Endothelial cell of umbilical vein (primary cell): Measurements from ENCODE around the gene SMARCC2. TPM values are rescaled to one million over a fixed set of nuclear protein-coding genes. Genes with fewer than 3 reads are reported as not detected.

Experiments used
- BruUV-seq: library from RNA; stranded (reverse); fragments of 400-500 nt; replicated peaks from 2 replicates; lab custom pipeline; 2021; lab: Mats Ljungman, UMichigan
- CTCF ChIA-PET: fragments of 300-600, 350-600 bp; sonication (Branson Sonifier 250); formaldehyde crosslinking; loops from one replicate; lab custom pipeline; 2021; ENCODE audit warnings: antibody characterized with exemption, inconsistent platforms; lab: Charles Lee
- POLR2A ChIA-PET: fragments of 300-600, 350-600 bp; sonication (Branson Sonifier 250); formaldehyde crosslinking; loops from one replicate; lab custom pipeline; 2021; ENCODE audit warnings: antibody characterized with exemption, inconsistent platforms; lab: Charles Lee
- DNase-seq: peaks from one replicate; pipeline ENCODE4 v3.0.0-alpha.2; 2011; ENCODE audit warnings: low read depth, low spot score
- FAIRE-seq: peaks from 2 replicates; lab custom pipeline; 2011; peaks lifted over from hg19 to GRCh38; lab: Jason Lieb, UNC
- H2AFZ ChIP-seq: 2 replicates; pipeline ENCODE4 v1.6.0; 2012; ENCODE audit warnings: low read depth, low read length, control low read depth, inconsistent platforms
- H3K27ac ChIP-seq: 2 replicates; pipeline ENCODE4 v1.5.1; 2011; ENCODE audit warnings: low read depth, mild to moderate bottlenecking, control low read depth, low read length, moderate library complexity; ENCODE audit not compliant: insufficient read depth
- H3K27me3 ChIP-seq, 2 experiments: 2 replicates each; pipeline versions ENCODE4 v1.6.0 to v1.6.1; 2011; ENCODE audit warnings: low read length in 2 of 2, mixed read lengths in 1 of 2; ENCODE audit not compliant: control insufficient read depth in 2 of 2, insufficient read depth in 2 of 2
- H3K36me3 ChIP-seq, 2 experiments: 2 replicates in 1 of 2; 3 replicates in 1 of 2; pipeline ENCODE4 v1.5.1; 2011; ENCODE audit warnings: low read length in 2 of 2, mild to moderate bottlenecking in 1 of 2, moderate library complexity in 1 of 2; ENCODE audit not compliant: control insufficient read depth in 2 of 2, insufficient read depth in 2 of 2; ENCODE audit errors: extremely low read depth in 1 of 2
- H3K4me1 ChIP-seq: 3 replicates; pipeline ENCODE4 v1.5.1; 2011; ENCODE audit warnings: mild to moderate bottlenecking, low read length; ENCODE audit not compliant: control insufficient read depth, insufficient read depth; ENCODE audit errors: extremely low read depth
- H3K4me2 ChIP-seq: 2 replicates; pipeline ENCODE4 v1.6.1; 2011; ENCODE audit warnings: low read length, control low read depth, mixed read lengths; ENCODE audit not compliant: insufficient read depth
- H3K4me3 ChIP-seq, 3 experiments: fragments of 200-600 bp in 1 of 3; sonication (generic), shearing (Covaris generic) in 1 of 3; replicated peaks in 1 of 3; 2 replicates each; pipeline ENCODE4 v1.5.1; 2011 to 2016; ENCODE audit warnings: control low read depth in 3 of 3, low read length in 3 of 3, mild to moderate bottlenecking in 2 of 3, inconsistent platforms in 1 of 3, low read depth in 1 of 3, moderate library complexity in 1 of 3; ENCODE audit not compliant: insufficient read depth in 1 of 3
- H3K79me2 ChIP-seq: 2 replicates; pipeline ENCODE4 v1.6.0; 2012; ENCODE audit warnings: low read length, inconsistent platforms; ENCODE audit not compliant: control insufficient read depth, insufficient read depth
- H3K9ac ChIP-seq: replicated peaks from 2 replicates; pipeline ENCODE3; 2011; ENCODE audit warnings: low read length, control low read depth; ENCODE audit not compliant: insufficient read depth; ENCODE audit errors: extremely low read depth
- H3K9me1 ChIP-seq: replicated peaks from 3 replicates; pipeline ENCODE4 v1.6.0; 2011; ENCODE audit warnings: mild to moderate bottlenecking, low read length; ENCODE audit not compliant: control insufficient read depth, insufficient read depth; ENCODE audit errors: extremely low read depth
- H3K9me3 ChIP-seq: replicated peaks from 2 replicates; pipeline ENCODE4 v1.5.1; 2012; ENCODE audit warnings: low read length, inconsistent platforms; ENCODE audit not compliant: control insufficient read depth, insufficient read depth
- H4K20me1 ChIP-seq: replicated peaks from 2 replicates; pipeline ENCODE3; 2011; ENCODE audit warnings: mild to moderate bottlenecking, low read length; ENCODE audit not compliant: control insufficient read depth, insufficient read depth; ENCODE audit errors: extremely low read depth
- MYC ChIP-seq: IDR thresholded peaks from one replicate; pipeline ENCODE4 v1.6.1; 2011; ENCODE audit warnings: mild to moderate bottlenecking, low read depth, low read length
- POLR2A ChIP-seq: IDR thresholded peaks from 2 replicates; pipeline ENCODE4 v1.6.1; 2012; ENCODE audit warnings: low read depth, mild to moderate bottlenecking, control low read depth, low read length
- POLR2AphosphoS5 ChIP-seq: IDR thresholded peaks from 2 replicates; pipeline ENCODE4 v1.6.1; 2012; ENCODE audit warnings: low read depth, mild to moderate bottlenecking, control low read depth, low read length, moderate library complexity; ENCODE audit not compliant: insufficient read depth
- dilution Hi-C: fragments of 300-500 bp; cut with MboI; formaldehyde crosslinking; loops from one replicate; pipeline ENCODE4 v1.15.0; 2019; ENCODE audit warnings: low sequenced_read_pairs; ENCODE audit not compliant: extremely low pct_ligation_motif_present
- intact Hi-C: fragments of 100-400 bp; cut with micrococcal nuclease; formaldehyde crosslinking; loops from one replicate; pipeline ENCODE4 v1.10.0; 2022
- polyA plus RNA-seq, 4 experiments: library from polyadenylated mRNA; depleted of rRNA in 3 of 4; stranded (reverse) in 3 of 4; unstranded in 1 of 4; fragments of >200 nt; gene quantifications; 2 replicates each; pipeline versions ENCODE4 v1.2.1 to v1.2.3, GENCODE V29; 2011 to 2012; ENCODE audit warnings: missing spikeins in 1 of 4
- total RNA-seq: library from RNA; stranded (reverse); gene quantifications from 2 replicates; pipeline ENCODE4 v1.2.3, GENCODE V29; 2021

SMARCC2 gene
- total and polyA plus RNA-seq, 2 donors (not counting 3 experiments of a cell fraction or from before 2014, with no cell fraction given), result 51.9 to 121 TPM

GRCh38 chr12:56116267-56117081, 72.8 kb downstream of the SMARCC2 start, which contains the start of gene RPL41:
RPL41 (plus strand) TSS chr12:56116633.
- TSS peak; percentile 77 for BruUV-seq
- FAIRE-seq (peak; percentile 91), DNase-seq (peak; percentile 96)
- H4K20me1 ChIP-seq, result no peaks in the 10 kb centered on the region
- no peaks in the 10 kb centered on the region for H3K9me1 ChIP-seq
- no peaks in the 10 kb centered on the region for H3K27me3 ChIP-seq
- dilution Hi-C loops (no loop called here), intact Hi-C loops (loop anchor here (1.0 kb wide), 3 partner anchors 12 to 69 kb away; partner anchors contain the start of gene PA2G4)
- CTCF ChIA-PET, result interaction anchor here (1.4 to 11.9 kb wide), 4 partner anchors 12 to 72 kb away, joined by 3 to 236 read pairs (median 18); partner anchors contain the start of genes PA2G4 and SMARCC2
- H3K9ac ChIP-seq, result peak within 1 kb of the TSS; percentile 95
- H3K4me2 ChIP-seq, result peak within 1 kb of the TSS; percentile 66
- TF ChIP-seq POLR2AphosphoS5, result peak; percentile 100
- no peak for TF ChIP-seq MYC
- peak; percentile 100 for TF ChIP-seq POLR2A
- no peaks in the 10 kb centered on the region for H3K9me3 ChIP-seq
- peaks cover 24% of the 10 kb centered on the region for H3K4me1 ChIP-seq
- peak within 1 kb of the TSS; percentile 70 to 98 (median 72) for H3K4me3 ChIP-seq
- H3K27ac ChIP-seq, result peak within 1 kb of the TSS; percentile 86
- POLR2A ChIA-PET, result interaction anchor here (0.6 to 4.0 kb wide), 4 partner anchors 12 to 143 kb away, joined by 3 to 37 read pairs (median 12); partner anchors contain the start of genes PA2G4, RAB5B and SMARCC2
- H2AFZ ChIP-seq, result peak within 1 kb of the TSS; percentile 22
- H3K79me2 ChIP-seq, result peaks cover 24% of the 10 kb centered on the region
- peaks cover 3 to 14% of the 10 kb centered on the region in 2 experiments for H3K36me3 ChIP-seq

- intact Hi-C loops (no loop called here), dilution Hi-C loops (no loop called here)
- Histone ChIP-seq H3K9ac (peak overlapping the region; percentile 95), H3K9me3 (no peaks in the 10 kb centered on the region), H3K4me3 (peak overlapping the region; percentile 44 to 98 (median 70)), H3K79me2 (peaks cover 20% of the 10 kb centered on the region), H3K4me1 (peaks cover 24% of the 10 kb centered on the region), H3K27me3 (no peaks in the 10 kb centered on the region), H3K9me1 (no peaks in the 10 kb centered on the region), H3K4me2 (peak overlapping the region; percentile 66), H2AFZ (peak overlapping the region; percentile 20), H3K27ac (peak overlapping the region; percentile 86), H4K20me1 (no peaks in the 10 kb centered on the region), H3K36me3 (peaks cover 10 to 12% of the 10 kb centered on the region in 2 experiments)
- TF ChIP-seq POLR2A (no peak), POLR2AphosphoS5 (no peak)
- BruUV-seq, result no TSS peak
- POLR2A ChIA-PET, result interaction anchor here (0.8 to 4.0 kb wide), 2 partner anchors 11 to 386 kb away, joined by 3 to 37 read pairs; partner anchors contain the start of genes CD63 and PA2G4
- FAIRE-seq (no peak), DNase-seq (peak; percentile 8)
- CTCF ChIA-PET, result interaction anchor here (1.0 to 11.9 kb wide), 4 partner anchors 11 to 73 kb away, joined by 3 to 236 read pairs (median 8); partner anchors contain the start of genes PA2G4 and SMARCC2
Measured at GRCh38 chr12:56115329-56115728, 74.0 kb downstream of the SMARCC2 start.
